Activated CD8-positive, alpha-beta memory T cell treated with anti-CD3 and anti-CD28 coated beads, Interleukin-2, amount 50 U/mL, for 48 hours (primary cell): ENCODE measurements around the gene KLHL25.
"Not testable (repeated sequence)": the region's sequence is repeated elsewhere in the genome, so short reads cannot be mapped to it uniquely, and the experiment has no call there.

Experiments
- DNase-seq: peaks from one replicate; pipeline ENCODE4 v3.0.0-alpha.2; 2020

KLHL25 gene

GRCh38 chr15:85802617-85803016 lies 7.9 kb upstream of the KLHL25 start:
- not testable (repeated sequence) for DNase-seq

GRCh38 chr15:85800478-85801123 lies 5.9 kb upstream of the KLHL25 start:
- DNase-seq, result no peak

- not testable (repeated sequence) for DNase-seq
Observed at GRCh38 chr15:85796371-85796770, 1.6 kb upstream of the KLHL25 start.

GRCh38 chr15:85795337-85796305 lies 896 bp upstream of the KLHL25 start:
- DNase-seq, result no peak

GRCh38 chr15:85793641-85794597 lies 806 bp downstream of the KLHL25 start:
- DNase-seq, result peak; percentile 77

GRCh38 chr15:85792912-85793590 lies 1.7 kb downstream of the KLHL25 start:
- no peak for DNase-seq

- DNase-seq, result no peak
Observed at GRCh38 chr15:85792102-85792731, 2.5 kb downstream of the KLHL25 start.

- DNase-seq, result no peak
Observed at GRCh38 chr15:85789496-85789875, 5.2 kb downstream of the KLHL25 start.

- no peak for DNase-seq
Observed at GRCh38 chr15:85788771-85789495, 5.8 kb downstream of the KLHL25 start.

GRCh38 chr15:85786781-85787114 lies 8.0 kb downstream of the KLHL25 start:
- DNase-seq, result no peak

- no peak for DNase-seq
Observed at GRCh38 chr15:85785887-85786780, 8.6 kb downstream of the KLHL25 start.

- DNase-seq, result no peak
Observed at GRCh38 chr15:85782064-85782463, 12.7 kb downstream of the KLHL25 start.

- DNase-seq, result no peak
Observed at GRCh38 chr15:85781099-85781498, 13.6 kb downstream of the KLHL25 start.

GRCh38 chr15:85780225-85780985 lies 14.3 kb downstream of the KLHL25 start:
- no peak for DNase-seq

GRCh38 chr15:85779249-85779648 lies 15.5 kb downstream of the KLHL25 start:
- no peak for DNase-seq

GRCh38 chr15:85778107-85778776 lies 16.5 kb downstream of the KLHL25 start:
- no peak for DNase-seq

- DNase-seq, result no peak
Observed at GRCh38 chr15:85777250-85778106, 17.2 kb downstream of the KLHL25 start.

- no peak for DNase-seq
Observed at GRCh38 chr15:85773970-85774369, 20.8 kb downstream of the KLHL25 start.
